GM18520 (cell line): ENCODE measurements around the gene FNIP2.
"Not testable (repeated sequence)": the region's sequence is repeated elsewhere in the genome, so short reads cannot be mapped to it uniquely, and the experiment has no call there.

Source experiments
- ATAC-seq: cut with Tn5 transposase; IDR thresholded peaks from one replicate; pipeline ENCODE4 v1.9.1; 2021; ENCODE audit not compliant: unreplicated experiment

The FNIP2 gene

GRCh38 chr4:158865520-158866177, 96.8 kb downstream of the FNIP2 start:
- no peak for ATAC-seq

- ATAC-seq, result no peak
Observed at GRCh38 chr4:158869001-158869400, 100.2 kb downstream of the FNIP2 start.

- no peak for ATAC-seq
Observed at GRCh38 chr4:158869761-158870160, 100.9 kb downstream of the FNIP2 start.

- ATAC-seq, result no peak
Observed at GRCh38 chr4:158870282-158870625, 101.4 kb downstream of the FNIP2 start.

- ATAC-seq, result no peak
Observed at GRCh38 chr4:158870626-158871334, 102.0 kb downstream of the FNIP2 start.

- no peak for ATAC-seq
Observed at GRCh38 chr4:158871335-158871724, 102.5 kb downstream of the FNIP2 start.

GRCh38 chr4:158873795-158874401, 105.1 kb downstream of the FNIP2 start:
- no peak for ATAC-seq

GRCh38 chr4:158875026-158875425, 106.2 kb downstream of the FNIP2 start:
- ATAC-seq, result no peak

- ATAC-seq, result no peak
Observed at GRCh38 chr4:158875455-158875854, 106.6 kb downstream of the FNIP2 start.

GRCh38 chr4:158877069-158877468, 108.2 kb downstream of the FNIP2 start:
- ATAC-seq, result no peak

GRCh38 chr4:158882142-158882541, 113.3 kb downstream of the FNIP2 start:
- ATAC-seq, result not testable (repeated sequence)

GRCh38 chr4:158884280-158884679, 115.5 kb downstream of the FNIP2 start:
- no peak for ATAC-seq

- no peak for ATAC-seq
Observed at GRCh38 chr4:158885564-158885963, 116.7 kb downstream of the FNIP2 start.

GRCh38 chr4:158890294-158890693, 121.5 kb downstream of the FNIP2 start:
- no peak for ATAC-seq

- no peak for ATAC-seq
Observed at GRCh38 chr4:158891256-158891655, 122.4 kb downstream of the FNIP2 start.

- no peak for ATAC-seq
Observed at GRCh38 chr4:158894826-158895225, 126.0 kb downstream of the FNIP2 start.

GRCh38 chr4:158895797-158896576, 127.2 kb downstream of the FNIP2 start:
- ATAC-seq, result no peak

GRCh38 chr4:158896577-158897238, 127.9 kb downstream of the FNIP2 start:
- ATAC-seq, result not testable (repeated sequence)

GRCh38 chr4:158900408-158900807, 131.6 kb downstream of the FNIP2 start:
- not testable (repeated sequence) for ATAC-seq

GRCh38 chr4:158902280-158903078, 133.7 kb downstream of the FNIP2 start:
- not testable (repeated sequence) for ATAC-seq
